HG02588 (cell line): ENCODE data around the gene ATP6V0B.

Experiments used
- ATAC-seq: cut with Tn5 transposase; IDR thresholded peaks from one replicate; pipeline ENCODE4 v1.9.1; 2021; ENCODE audit warnings: mild to moderate bottlenecking, moderate library complexity; ENCODE audit not compliant: unreplicated experiment

Gene ATP6V0B

DNA sequence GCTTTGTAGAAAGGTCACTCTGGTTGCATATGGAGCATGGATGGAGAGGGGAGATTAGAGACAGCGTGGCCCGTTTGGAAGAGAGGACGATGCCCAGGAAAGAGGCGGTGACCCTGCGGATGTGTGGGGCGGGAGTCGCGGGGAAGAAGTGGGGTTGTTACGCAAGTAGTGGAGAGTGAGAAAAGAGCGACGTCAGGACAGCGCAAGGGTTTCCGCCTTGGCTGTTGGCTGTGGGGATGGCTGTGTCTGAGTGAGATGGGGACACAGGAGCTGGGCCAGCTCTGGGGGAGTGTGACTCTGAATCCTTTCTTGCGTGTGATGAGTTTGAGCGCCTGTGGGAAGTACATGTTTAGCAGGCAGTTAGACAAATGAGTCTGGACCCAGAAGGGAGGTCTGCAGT lies 8.0 kb downstream of the ATP6V0B start:
- no peak for ATAC-seq

DNA sequence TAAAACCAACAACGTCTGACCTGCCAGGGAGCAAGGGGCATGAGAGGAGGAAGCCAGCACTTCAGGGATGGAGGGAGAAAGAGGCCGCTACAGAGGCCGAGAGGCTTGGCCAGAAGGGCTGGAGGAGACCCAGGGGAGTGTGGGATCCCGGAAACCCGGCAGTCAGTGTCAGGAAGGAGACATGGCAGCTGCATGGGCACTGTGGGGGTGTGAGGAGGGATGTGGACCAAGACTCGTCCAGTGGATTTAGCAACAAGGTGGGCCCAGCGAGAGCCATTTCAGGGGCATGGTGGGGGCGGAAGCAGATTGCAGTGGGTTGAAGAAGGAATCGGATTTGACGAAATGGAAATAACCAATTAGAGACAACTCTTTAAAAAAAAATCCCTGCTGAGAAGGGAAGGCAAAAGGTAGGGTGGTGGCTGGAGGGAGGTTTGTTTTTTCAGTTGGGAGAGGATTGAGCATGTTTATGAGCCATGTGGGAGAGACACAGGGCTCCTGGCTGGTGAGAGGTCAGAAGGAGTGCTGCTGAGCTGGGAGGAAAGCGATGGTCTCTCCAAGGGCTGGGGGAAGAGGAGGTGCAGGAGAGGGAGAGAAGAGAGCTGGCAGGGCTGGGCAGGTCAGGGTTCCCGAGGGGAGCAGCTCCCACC lies 8.6 kb downstream of the ATP6V0B start:
- ATAC-seq = no peak

DNA sequence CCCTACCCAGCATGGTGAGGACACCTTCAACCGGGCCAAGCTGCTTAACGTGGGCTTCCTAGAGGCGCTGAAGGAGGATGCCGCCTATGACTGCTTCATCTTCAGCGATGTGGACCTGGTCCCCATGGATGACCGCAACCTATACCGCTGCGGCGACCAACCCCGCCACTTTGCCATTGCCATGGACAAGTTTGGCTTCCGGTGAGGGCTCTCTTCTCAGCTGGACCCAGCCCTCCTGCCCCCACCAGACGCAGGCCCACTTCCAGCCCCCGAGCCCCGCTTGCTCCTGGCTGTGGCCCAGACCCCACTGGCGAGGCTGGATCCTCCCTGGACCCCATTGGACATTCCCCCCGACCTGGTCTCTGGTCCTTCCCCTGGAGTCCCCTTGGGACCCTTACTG lies 10.1 kb downstream of the ATP6V0B start:
- no peak for ATAC-seq

DNA sequence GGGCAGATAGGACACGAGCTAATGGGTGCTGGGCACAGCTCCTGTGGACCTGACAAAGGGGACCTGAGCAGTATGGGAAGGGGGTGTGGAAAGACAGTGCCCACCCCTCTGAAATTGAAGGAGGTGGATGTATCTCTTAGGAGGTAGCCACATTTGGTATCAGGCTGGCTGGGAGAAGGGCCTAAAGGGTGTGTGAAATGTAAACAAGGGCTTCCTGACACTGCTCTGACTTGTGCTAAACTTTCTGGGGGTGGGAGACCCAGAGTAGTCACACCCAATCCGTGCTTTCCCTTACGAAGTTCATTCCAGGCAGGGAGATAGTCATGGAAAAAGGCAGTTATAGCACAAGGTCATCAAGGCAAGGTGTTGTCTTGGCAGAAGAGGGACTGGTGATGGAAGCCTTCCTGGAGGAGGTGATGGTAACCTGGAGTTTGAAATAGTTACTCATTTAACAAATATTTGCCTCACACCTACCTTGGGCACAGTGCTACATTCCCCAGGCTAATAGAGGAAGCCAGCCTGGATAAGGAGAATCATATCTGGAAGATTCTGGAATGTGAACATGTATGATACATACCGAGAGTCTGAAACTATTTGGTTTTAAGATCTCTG lies 11.3 kb downstream of the ATP6V0B start:
- ATAC-seq = no peak

DNA sequence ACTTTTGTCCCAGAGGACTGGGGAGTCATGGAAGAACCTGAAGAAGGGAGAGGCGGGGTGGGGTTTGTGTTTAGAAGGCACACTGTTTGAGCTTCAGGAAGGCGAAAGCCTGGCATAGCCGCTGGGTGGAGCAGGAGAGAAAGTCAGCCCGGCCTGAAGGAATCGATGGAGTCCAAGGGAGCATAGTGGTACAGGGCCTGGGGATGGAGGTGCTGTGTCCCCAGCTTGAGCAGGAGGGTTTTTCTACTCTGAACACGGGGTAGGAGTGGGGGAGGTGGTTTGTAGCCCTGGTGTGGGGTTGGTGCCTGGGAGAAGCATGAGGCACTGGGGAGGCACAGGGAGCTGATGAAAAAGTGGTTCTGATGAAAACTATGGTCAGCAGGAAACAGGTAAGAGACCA lies 12.0 kb downstream of the ATP6V0B start:
- no peak for ATAC-seq

DNA sequence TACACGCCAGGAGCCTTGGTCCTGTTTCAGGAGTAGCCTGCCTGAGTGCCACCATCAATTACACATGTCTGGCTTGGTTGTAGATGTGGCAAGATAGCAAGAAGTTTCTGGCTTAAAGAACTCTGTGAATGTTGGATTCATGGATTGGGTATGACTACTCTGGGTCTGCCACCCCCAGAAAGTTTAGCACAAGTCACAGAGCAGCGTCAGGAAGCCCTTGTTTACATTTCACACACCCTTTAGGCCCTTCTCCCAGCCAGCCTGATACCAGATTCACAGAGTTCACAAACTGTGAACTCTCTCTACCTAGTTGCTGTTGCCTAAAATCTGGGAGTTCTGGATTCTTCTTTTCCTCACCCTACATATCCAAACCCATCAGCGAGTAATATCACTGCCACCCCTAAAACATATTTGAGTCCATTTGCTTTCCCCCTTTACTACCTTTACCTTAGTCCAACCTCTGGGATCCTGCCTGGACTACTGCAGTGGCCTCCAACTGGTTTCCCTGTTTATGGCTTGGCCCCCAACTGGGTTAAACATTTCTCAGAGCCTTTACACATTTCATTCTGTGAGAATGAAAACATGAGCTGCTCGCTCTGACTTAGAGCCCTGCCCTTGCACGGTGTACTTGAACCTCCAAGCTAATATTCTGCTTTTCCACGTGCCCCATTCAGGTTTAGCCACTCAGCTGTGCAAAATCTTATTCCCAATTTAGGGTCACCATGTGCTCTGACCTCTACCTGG lies 12.6 kb downstream of the ATP6V0B start:
- no peak for ATAC-seq

DNA sequence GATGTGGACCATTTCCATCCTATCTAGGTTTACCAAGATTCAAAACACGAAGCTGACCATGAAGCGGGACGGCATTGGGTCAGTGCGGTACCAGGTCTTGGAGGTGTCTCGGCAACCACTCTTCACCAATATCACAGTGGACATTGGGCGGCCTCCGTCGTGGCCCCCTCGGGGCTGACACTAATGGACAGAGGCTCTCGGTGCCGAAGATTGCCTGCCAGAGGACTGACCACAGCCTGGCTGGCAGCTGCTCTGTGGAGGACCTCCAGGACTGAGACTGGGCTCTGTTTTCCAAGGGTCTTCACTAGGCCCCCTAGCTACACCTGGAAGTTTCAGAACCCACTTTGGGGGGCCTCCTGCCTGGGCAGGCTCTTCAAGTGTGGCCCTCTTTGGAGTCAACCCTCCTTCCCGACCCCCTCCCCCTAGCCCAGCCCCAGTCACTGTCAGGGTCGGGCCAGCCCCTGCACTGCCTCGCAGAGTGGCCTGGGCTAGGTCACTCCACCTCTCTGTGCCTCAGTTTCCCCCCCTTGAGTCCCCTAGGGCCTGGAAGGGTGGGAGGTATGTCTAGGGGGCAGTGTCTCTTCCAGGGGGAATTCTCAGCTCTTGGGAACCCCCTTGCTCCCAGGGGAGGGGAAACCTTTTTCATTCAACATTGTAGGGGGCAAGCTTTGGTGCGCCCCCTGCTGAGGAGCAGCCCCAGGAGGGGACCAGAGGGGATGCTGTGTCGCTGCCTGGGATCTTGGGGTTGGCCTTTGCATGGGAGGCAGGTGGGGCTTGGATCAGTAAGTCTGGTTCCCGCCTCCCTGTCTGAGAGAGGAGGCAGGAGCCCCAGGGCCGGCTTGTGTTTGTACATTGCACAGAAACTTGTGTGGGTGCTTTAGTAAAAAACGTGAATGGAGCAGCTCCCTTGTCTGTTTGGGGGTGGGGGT lies 15.8 kb downstream of the ATP6V0B start:
- no peak for ATAC-seq

DNA sequence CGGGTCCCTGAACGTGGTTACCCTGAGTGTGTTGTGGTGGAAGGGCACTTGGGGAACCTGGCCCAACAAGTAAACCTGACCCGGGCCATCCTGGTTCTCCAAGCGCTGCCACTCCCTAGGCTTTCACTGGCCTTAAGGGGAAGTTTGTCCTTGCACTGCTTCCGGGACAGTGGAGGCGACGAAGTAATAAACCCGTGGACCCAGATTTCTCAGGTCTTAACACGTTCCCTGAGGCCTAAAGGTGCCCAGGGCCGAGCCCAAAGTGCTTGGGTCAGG lies 16.4 kb downstream of the ATP6V0B start:
- ATAC-seq = no peak

DNA sequence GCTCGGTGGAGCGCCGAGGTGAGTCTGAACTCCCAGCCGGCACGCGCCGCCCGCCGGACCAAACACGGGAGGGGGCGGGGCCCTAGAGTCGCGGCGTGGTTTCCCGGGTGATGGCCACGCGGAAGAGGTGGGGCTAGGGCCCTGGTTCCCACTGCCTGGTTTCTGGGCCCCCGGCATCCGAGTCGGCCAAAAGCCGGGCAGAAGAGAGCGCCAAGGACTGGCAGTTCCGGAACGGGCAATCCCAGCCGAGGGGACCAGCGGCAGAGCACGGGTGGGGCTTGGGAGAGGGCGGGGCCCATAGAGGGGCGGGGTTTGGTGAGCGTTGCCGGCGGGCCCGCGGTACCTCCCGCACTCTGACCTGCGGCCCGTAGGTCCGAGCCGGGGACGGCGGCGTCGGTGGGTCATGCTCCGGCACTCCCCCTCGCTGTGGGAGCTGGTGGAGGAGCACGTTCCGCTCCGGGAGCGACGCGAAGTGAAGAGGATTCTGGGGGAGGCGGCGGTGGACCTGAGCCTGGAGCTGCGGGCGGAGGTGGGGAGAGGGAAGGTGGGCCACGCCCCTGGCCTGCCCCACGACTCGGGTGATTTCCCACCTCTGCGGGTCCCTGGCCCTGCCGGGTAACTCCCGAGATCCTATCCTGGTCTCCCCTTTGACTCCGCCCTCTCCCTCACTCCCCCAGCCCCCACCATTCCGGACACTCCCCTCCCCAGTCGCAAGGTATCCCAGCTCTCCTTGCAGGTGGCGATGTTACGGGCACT lies 16.9 kb downstream of the ATP6V0B start, which contains the start of gene CCDC24:
Gene CCDC24, plus strand, starts transcription at position 124 of the 756 bp plus-strand sequence. Its CDS starts 280 bp downstream, at position 404.
- peak; percentile 75 for ATAC-seq

DNA sequence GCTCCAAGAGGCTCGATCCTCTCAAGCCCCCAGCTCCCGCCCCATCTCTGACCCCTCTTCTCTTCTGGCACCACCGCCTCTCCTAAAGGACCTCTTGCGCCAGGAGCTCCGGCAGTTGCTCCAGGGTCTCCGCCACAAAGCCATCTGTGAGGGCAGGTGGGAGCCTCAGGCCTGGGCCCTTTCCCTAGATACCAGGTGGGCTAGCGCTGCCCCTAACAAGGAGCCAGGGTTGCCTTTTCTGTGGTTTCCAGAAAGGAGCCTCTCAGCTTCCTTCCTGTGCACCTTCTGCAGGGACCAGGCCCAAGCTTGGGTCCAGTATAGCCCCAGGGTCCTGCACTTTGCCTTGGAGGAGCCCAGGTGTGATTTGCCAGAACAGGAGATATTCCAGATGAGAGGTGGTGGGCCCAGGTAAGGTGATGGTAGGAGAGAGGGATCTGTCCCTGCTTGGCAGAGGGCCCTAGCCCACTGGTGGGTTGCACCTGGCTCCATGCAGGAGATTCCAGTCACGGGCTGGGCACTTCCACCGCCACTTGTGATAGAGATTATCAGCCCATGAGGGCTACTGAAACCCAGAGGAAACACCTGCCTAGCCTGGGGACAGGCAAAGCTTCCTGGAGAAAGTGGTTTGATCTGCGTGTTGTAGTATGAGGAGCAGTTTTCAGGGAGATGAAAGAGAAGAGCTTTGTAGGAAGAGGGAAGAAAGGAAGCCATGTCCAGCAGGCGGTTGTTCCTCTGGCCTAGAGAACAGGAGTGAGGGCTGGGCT lies 17.7 kb downstream of the ATP6V0B start:
- ATAC-seq = no peak

DNA sequence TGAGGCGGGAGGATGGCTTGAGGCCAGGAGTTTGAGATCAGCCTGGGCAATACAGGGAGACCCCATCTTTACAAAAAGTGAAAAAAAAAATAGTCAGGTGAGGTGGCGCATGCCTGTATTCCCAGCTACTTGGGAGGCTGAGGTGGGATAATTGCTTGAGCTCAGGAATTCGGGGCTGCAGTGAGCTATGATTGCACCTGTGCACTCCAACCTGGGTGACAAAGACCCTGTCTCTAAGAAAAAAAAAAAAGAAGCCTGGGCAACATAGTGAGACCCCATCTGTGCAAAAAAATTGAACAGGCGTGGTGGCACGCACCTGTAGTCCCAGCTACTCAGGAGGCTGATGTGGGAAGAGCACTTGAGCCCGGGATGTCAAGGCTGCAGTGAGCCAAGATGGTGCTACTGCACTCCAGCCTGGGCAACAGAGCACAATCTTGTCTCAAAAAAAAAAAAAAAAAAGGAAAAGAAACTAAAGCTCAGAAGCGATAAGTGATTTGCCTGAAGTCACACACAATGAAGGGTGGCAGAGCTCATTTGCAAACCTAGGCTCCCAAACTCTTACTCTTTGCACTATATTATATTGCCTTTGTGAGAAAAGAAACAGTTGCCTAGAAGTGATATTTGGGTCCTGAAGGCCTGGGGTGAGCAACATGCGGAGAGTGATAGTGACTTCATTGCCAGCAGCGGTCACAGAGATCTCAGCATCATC lies 18.6 kb downstream of the ATP6V0B start:
- ATAC-seq = no peak

DNA sequence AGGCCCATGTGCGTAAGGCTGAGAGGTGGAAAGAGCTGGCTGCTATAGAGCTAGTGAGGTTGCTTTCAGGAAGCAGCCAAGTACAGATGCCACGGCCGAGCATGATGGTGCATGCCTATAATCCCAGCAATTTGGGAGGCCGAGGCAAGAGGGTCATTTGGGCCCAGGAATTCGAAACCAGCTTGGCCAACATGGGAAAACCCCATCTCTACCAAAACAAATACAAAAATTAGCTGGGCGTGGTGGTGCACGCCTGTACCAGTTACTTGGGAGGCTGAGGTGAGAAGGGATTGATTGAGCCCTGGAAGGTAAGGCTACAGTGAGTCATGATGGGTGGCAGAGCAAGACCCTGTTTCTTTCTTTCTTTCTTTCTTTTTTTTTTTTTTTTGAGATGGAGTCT lies 19.3 kb downstream of the ATP6V0B start:
- no peak for ATAC-seq

DNA sequence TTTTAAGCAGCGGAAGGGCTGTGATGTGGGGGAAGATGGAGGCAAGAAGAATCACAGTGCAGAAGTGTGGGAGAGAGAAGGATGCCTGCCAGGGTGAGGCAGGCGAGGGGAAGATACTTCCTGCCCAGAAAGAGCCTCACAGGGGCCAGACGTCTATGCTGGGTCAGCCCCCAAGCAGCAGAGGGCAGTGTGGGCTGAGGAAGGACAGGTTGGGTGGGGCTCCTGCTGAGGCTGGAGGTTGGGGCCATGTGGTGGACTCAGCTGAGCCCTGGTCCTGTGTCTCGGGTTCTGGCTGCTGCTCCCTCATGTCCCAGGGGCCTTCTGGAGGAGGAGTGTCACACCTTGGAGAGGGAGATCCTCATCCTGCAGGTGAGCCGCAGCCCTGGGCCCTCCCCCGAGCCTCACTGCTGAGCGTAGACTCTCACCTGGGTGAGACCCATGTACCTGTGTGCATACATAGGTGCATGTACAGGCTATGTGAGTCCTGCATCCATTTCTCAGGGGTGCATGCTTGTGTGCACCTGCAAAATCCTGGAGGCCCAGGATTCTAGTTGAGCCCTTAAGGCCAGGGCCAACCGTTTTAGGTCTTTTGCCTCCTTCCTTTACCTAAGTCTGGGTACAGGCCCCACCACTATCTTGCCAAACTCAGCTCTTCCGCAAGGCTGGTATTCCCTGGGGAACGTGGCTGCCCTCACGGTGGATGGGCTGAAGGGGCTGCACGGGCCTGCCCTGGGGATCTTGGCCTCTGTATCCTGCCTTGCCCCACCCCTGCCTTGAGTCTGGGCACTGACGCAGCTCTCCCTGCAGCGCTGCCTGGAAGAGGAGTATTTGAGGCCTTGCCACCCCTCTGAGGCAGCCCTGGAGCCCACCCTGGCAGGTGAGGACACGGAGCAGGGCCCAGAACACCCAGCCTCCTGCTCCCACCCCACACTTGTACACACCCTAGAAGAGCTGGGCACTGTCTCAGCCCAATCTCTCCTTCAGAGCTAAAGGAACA lies 20.3 kb downstream of the ATP6V0B start:
- ATAC-seq = no peak

DNA sequence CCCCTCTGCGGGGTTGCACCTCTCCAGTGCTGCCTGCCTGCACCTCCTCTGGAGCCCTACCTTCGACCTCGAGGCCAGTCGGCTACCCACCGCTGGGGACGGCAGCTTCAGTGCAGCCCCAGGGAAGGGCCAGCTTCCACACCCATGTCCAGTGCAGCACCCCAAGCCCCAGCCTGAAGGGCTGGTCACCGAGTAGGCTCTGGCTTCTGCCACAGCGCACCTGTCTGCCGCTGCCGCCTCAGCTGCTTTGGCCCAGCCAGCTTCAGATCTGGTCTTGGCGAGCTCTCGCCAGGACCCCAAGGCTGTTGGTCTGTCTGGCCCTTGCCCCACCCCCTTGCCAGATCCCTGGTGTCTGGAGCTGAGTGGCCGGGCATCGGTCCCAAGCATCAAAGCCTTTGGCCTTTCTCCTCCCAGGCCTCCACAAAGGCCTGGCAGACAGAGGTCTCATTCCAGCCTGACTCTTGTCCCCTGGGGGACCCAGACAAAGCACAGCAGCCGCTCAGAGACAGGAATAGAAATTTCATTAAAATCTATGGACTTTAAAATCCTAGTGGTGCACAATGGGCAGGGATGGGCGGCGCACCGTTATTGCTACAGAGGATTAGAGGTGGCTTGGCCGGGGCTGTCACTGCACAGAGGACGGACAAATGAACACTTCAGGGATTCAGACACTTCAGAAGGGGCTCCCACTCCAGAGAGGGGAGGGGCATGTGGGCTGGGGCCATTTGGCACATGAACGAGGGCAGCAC lies 21.4 kb downstream of the ATP6V0B start:
- no peak for ATAC-seq

DNA sequence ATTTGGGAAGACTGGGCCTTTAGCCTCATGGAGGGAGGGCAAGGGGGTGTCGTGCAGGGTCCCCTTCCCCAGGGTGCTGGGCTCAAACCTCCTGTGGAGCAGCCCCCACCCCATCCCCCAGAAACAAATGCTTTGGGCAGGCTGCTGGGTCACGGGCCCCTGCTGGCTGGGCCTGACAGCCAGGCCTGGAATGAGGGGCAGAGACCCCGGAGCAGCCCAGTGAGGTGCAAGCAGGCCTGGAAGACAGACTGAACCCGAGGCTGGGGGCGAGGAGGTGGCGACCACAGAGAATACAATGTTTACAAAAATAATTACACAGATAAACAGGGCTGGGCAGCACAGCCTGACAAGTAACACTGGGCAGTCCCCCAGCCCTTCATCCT lies 22.0 kb downstream of the ATP6V0B start:
- ATAC-seq = no peak

DNA sequence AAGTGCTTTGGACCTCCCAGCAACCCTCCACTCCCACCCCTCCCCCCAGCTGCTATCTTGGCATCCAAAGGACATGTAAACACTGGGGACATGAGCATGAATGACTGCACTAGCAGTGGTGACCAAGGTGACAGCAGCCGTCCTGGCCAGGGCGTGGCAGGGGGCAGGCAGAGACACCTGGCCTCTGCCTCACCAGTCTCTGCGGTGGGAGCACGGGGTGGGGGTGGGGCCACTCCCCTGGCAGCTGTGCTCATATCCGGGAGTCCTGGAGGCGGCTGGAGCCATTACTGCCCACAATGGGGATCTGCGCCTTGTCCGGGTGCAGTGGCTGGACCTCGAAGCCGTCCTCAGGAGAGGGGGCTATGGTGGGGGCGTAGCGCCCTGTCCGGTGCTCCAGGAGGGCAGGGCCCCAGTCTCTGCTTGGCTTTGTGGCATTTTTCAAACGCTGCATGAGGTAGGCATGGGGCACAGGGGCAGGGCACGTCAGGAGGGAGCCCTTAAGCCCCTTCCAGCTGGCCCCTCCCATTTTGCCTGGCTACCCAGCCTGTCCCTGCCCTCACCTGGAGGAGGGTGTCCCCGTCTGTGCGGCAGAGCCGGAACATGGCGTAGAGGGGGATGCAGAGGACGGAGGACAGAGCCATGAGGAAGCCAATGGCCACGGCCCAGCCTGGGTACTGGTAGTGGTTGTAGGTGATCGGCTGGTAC lies 22.7 kb downstream of the ATP6V0B start:
- ATAC-seq = no peak

DNA sequence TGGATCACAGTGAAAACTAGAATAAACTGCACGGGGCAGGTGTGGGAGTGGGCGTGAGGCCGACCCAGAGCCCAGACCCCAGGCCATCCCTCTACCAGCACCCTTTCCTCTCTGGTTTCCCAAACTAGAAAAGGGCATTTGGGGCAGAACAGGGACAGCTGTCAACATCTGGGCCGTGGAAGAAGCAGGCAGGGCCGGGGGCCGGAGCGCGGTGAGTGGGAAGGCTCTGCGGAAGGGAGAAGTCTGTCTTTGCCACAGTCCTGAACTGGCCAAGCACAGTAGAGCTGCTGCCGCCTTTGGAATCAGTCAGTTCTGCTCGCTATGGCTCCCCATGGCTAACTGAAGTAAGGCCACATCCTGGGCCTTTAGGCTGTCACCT lies 23.2 kb downstream of the ATP6V0B start:
- ATAC-seq = no peak
